Loucy (cell line): ENCODE measurements around the gene PSMA6.

Experiments used
- EZH2phosphoT487 ChIP-seq: fragments of 200-600 bp; IDR thresholded peaks from 2 replicates; pipeline ENCODE4 v1.6.1; 2018; ENCODE audit warnings: antibody characterized with exemption, mild to moderate bottlenecking, moderate library complexity, borderline replicate concordance
- TF ChIP-seq, protein P1 (sequence below): fragments of 200-600 bp; sonication (generic); conservative IDR thresholded peaks from 2 replicates; pipeline ENCODE4 v1.5.1; 2014; ENCODE audit warnings: mild to moderate bottlenecking, antibody characterized with exemption, low read length

DNA sequence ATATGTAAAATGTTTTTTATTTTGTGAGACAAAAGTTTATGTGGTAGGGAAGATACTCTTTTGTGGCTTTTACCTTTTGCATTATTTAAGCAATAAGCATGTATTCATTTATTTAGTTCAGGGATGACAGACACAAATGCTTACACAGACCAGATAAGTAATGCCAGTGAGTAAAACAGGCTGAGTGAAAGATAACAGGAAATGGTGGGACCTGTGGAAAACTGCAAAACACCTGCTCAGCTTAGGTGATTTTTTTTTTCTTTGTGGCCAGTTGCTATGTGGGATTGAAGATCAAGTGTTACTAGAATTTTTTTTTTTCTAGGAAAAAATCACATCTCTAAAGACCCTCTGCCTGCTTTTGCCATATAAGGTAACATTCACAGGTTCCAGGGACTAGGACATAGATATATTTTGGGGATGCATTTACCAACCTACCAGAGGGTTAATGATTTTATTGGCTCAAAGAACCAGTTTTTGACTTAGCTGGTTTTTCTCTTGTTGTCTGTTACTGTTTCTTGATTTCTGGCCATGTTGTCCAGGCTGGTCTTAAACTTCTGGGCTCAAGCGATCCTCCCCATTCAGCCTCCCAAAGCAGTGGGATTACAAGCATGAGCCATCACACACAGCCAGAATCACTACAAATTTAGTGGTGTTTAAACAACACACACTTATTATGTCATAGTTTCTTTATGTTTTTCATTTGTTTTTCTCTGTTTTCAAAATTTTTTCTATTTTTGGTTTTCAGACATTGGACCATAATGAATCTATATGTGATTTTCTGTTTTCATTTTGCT, 9.8 kb downstream of the PSMA6 start:
- TF ChIP-seq, protein P1, sequence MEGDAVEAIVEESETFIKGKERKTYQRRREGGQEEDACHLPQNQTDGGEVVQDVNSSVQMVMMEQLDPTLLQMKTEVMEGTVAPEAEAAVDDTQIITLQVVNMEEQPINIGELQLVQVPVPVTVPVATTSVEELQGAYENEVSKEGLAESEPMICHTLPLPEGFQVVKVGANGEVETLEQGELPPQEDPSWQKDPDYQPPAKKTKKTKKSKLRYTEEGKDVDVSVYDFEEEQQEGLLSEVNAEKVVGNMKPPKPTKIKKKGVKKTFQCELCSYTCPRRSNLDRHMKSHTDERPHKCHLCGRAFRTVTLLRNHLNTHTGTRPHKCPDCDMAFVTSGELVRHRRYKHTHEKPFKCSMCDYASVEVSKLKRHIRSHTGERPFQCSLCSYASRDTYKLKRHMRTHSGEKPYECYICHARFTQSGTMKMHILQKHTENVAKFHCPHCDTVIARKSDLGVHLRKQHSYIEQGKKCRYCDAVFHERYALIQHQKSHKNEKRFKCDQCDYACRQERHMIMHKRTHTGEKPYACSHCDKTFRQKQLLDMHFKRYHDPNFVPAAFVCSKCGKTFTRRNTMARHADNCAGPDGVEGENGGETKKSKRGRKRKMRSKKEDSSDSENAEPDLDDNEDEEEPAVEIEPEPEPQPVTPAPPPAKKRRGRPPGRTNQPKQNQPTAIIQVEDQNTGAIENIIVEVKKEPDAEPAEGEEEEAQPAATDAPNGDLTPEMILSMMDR: no peak
- TF ChIP-seq EZH2phosphoT487: no peak
